ENCODE results near the gene RBMS1. TPM values are rescaled to one million over a fixed set of nuclear protein-coding genes. Genes with fewer than 3 reads are reported as not detected.

Gene RBMS1
- total RNA-seq, 2 donors from 2014 or later: 45.0 to 62.1 TPM

- Mint-ChIP-seq H3K4me3 (peak overlapping the region; percentile 73), H3K9me3 (no peaks in the 10 kb centered on the region), H3K27ac (no peak overlapping the region), H3K36me3 (ENCODE audit: low read depth) (peaks cover 6% of the 10 kb centered on the region), H3K27me3 (no peaks in the 10 kb centered on the region), H3K4me1 (peaks cover 65% of the 10 kb centered on the region)
- no peak for ATAC-seq (replicated peaks)
Observed at GRCh38 chr2:160409480-160409879, 84.1 kb downstream of the RBMS1 start.

GRCh38 chr2:160408959-160409291 lies 84.7 kb downstream of the RBMS1 start:
- H3K4me3 Mint-ChIP-seq: peak overlapping the region; percentile 73
- no peaks in the 10 kb centered on the region for H3K9me3 Mint-ChIP-seq
- H3K27me3 Mint-ChIP-seq: no peaks in the 10 kb centered on the region
- ATAC-seq (replicated peaks): no peak
- peak overlapping the region; percentile 84 for H3K27ac Mint-ChIP-seq
- peaks cover 70% of the 10 kb centered on the region for H3K4me1 Mint-ChIP-seq
- H3K36me3 Mint-ChIP-seq (ENCODE audit: low read depth): peaks cover 6% of the 10 kb centered on the region

GRCh38 chr2:160408173-160408958 lies 85.2 kb downstream of the RBMS1 start:
- H3K4me1 Mint-ChIP-seq: peaks cover 75% of the 10 kb centered on the region
- no peak for ATAC-seq (replicated peaks)
- peaks cover 11% of the 10 kb centered on the region for H3K36me3 Mint-ChIP-seq (ENCODE audit: low read depth)
- H3K27ac Mint-ChIP-seq: peak overlapping the region; percentile 84
- no peaks in the 10 kb centered on the region for H3K27me3 Mint-ChIP-seq
- no peaks in the 10 kb centered on the region for H3K9me3 Mint-ChIP-seq
- H3K4me3 Mint-ChIP-seq: peak overlapping the region; percentile 73

- H3K4me1 Mint-ChIP-seq: peaks cover 77% of the 10 kb centered on the region
- H3K27ac Mint-ChIP-seq: peak overlapping the region; percentile 84
- H3K9me3 Mint-ChIP-seq: no peaks in the 10 kb centered on the region
- H3K27me3 Mint-ChIP-seq: no peaks in the 10 kb centered on the region
- peak overlapping the region; percentile 97 for H3K4me3 Mint-ChIP-seq
- H3K36me3 Mint-ChIP-seq (ENCODE audit: low read depth): peaks cover 13% of the 10 kb centered on the region
- ATAC-seq (replicated peaks): peak; percentile 26
Observed at GRCh38 chr2:160407393-160408172, 86.0 kb downstream of the RBMS1 start.

- peak; percentile 73 for ATAC-seq (replicated peaks)
- Mint-ChIP-seq H3K27me3 (no peaks in the 10 kb centered on the region), H3K36me3 (ENCODE audit: low read depth) (peaks cover 13% of the 10 kb centered on the region), H3K4me3 (peak overlapping the region; percentile 97), H3K4me1 (peaks cover 76% of the 10 kb centered on the region), H3K9me3 (no peaks in the 10 kb centered on the region), H3K27ac (peak overlapping the region; percentile 93)
Observed at GRCh38 chr2:160406591-160407392, 86.8 kb downstream of the RBMS1 start.

DNA sequence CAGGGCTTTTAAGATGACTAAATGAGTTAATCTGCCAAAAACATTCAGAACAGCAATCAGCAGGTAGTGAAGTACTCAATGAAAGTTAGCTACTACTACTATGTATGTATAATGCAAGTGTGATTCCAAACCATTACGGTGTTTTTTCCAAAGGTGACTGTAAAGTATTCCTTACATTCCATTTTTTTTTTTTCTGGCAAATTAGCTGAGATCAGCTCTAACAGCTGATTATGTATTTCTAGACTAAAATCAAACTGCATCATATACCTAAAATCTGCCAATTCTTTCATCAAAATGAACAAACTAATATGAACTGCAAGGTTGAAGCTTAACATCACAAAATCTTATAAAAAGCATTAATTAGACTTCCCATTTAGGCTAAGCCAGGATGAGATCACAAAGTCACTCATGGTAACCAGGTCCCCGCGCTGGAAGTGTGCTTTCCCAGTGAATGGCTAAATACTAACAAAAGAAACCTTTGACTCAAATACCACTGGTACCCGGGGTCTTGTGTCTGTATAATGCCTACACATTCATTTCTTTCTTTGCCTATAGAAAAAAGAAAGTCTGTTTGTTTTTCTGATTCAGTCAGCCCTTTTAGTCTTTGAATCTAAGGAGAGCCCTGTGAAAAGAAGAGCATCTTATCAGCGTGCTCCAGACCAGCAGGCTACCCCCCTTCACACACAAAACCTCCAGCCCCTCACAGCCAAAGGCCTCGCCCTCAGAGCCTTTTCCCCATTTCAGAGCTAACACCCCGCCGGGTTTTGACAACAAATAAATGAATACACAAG lies 88.3 kb downstream of the RBMS1 start:
- no peaks in the 10 kb centered on the region for H3K27me3 Mint-ChIP-seq
- peaks cover 64% of the 10 kb centered on the region for H3K4me1 Mint-ChIP-seq
- peak overlapping the region; percentile 93 for H3K27ac Mint-ChIP-seq
- H3K4me3 Mint-ChIP-seq: peak overlapping the region; percentile 97
- peak; percentile 23 for ATAC-seq (replicated peaks)
- H3K36me3 Mint-ChIP-seq (ENCODE audit: low read depth): peaks cover 13% of the 10 kb centered on the region
- no peaks in the 10 kb centered on the region for H3K9me3 Mint-ChIP-seq

GRCh38 chr2:160402997-160403979 lies 90.3 kb downstream of the RBMS1 start:
- peaks cover 13% of the 10 kb centered on the region for H3K36me3 Mint-ChIP-seq (ENCODE audit: low read depth)
- no peak for ATAC-seq (replicated peaks)
- H3K4me1 Mint-ChIP-seq: peaks cover 49% of the 10 kb centered on the region
- H3K4me3 Mint-ChIP-seq: peak overlapping the region; percentile 97
- no peaks in the 10 kb centered on the region for H3K27me3 Mint-ChIP-seq
- no peaks in the 10 kb centered on the region for H3K9me3 Mint-ChIP-seq
- peak overlapping the region; percentile 91 for H3K27ac Mint-ChIP-seq

DNA sequence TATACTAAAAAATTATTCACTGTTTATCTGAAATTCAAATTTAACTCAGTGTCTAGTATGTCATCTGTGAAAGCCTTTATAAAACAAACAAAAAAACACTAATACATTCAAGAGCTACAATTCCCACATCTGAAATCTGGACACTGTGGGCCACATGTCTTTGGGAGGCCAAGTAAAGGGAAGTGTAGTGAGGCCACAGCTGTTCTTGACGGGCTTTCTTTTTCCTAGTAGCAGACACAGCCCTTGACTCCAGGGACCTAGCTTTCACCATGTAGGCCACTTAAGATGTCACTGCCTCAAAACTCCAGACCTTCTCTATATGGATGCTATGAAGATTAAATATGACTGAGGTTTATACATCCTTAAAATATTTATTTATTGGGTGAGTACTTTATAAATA lies 91.1 kb downstream of the RBMS1 start:
- H3K27me3 Mint-ChIP-seq: no peaks in the 10 kb centered on the region
- peak overlapping the region; percentile 91 for H3K27ac Mint-ChIP-seq
- H3K4me1 Mint-ChIP-seq: peaks cover 46% of the 10 kb centered on the region
- H3K9me3 Mint-ChIP-seq: no peaks in the 10 kb centered on the region
- no peak for ATAC-seq (replicated peaks)
- peak overlapping the region; percentile 97 for H3K4me3 Mint-ChIP-seq
- peaks cover 13% of the 10 kb centered on the region for H3K36me3 Mint-ChIP-seq (ENCODE audit: low read depth)

DNA sequence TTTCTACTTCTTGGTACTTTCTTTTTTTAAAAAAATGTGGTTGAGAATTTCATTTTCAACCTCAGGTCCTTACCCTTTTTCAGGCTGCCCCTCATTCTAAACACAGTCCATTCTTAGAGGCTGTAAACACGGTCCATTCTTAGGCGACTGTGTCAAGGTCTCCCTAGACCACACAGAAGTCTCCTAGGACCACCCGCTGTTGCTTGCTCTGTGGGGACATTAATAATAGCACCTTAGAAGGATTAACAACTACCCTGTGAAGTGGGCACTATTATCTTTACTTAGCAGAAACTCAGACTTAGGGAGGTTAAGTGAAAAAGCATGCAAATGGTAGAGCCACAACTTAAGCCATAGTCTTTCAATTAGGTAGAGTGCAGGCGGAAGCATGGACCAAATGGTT lies 91.7 kb downstream of the RBMS1 start:
- ATAC-seq (replicated peaks): no peak
- Mint-ChIP-seq H3K4me3 (peak overlapping the region; percentile 97), H3K9me3 (no peaks in the 10 kb centered on the region), H3K4me1 (peaks cover 46% of the 10 kb centered on the region), H3K27ac (no peak overlapping the region), H3K36me3 (ENCODE audit: low read depth) (peaks cover 11% of the 10 kb centered on the region), H3K27me3 (no peaks in the 10 kb centered on the region)

GRCh38 chr2:160399880-160400279 lies 93.7 kb downstream of the RBMS1 start:
- no peak overlapping the region for H3K27ac Mint-ChIP-seq
- ATAC-seq (replicated peaks): no peak
- no peaks in the 10 kb centered on the region for H3K27me3 Mint-ChIP-seq
- no peaks in the 10 kb centered on the region for H3K9me3 Mint-ChIP-seq
- peaks cover 11% of the 10 kb centered on the region for H3K36me3 Mint-ChIP-seq (ENCODE audit: low read depth)
- H3K4me1 Mint-ChIP-seq: peaks cover 26% of the 10 kb centered on the region
- H3K4me3 Mint-ChIP-seq: no peak overlapping the region

GRCh38 chr2:160397530-160397865 lies 96.1 kb downstream of the RBMS1 start:
- Mint-ChIP-seq H3K36me3 (ENCODE audit: low read depth) (peaks cover 9% of the 10 kb centered on the region), H3K4me3 (no peak overlapping the region), H3K27ac (no peak overlapping the region), H3K4me1 (peaks cover 13% of the 10 kb centered on the region), H3K9me3 (no peaks in the 10 kb centered on the region), H3K27me3 (no peaks in the 10 kb centered on the region)
- ATAC-seq (replicated peaks): no peak

DNA sequence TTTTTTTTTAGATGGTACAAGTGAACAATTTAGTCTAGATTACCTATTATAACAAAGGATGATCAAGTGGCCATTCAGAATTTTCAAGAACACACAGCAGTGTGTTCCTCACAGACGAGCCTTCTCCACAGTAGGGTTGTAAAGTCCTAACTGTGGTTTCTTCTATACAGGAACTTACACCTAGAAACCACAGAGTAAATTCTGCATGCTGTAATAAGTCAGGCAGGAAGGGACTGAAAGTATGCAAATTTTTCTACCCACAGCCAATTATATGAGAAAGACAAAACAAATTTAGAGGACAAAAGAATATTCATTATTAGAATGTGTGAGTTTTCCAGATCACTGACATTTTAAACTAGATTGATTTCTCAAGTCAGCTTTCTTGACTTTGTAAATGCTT lies 99.5 kb downstream of the RBMS1 start:
- peak overlapping the region; percentile 25 for H3K27ac Mint-ChIP-seq
- H3K27me3 Mint-ChIP-seq: no peaks in the 10 kb centered on the region
- peaks cover 13% of the 10 kb centered on the region for H3K36me3 Mint-ChIP-seq (ENCODE audit: low read depth)
- peak overlapping the region; percentile 49 for H3K4me3 Mint-ChIP-seq
- peak; percentile 99 for ATAC-seq (replicated peaks)
- H3K9me3 Mint-ChIP-seq: no peaks in the 10 kb centered on the region
- peaks cover 27% of the 10 kb centered on the region for H3K4me1 Mint-ChIP-seq

GRCh38 chr2:160392201-160392600 lies 101.4 kb downstream of the RBMS1 start:
- peaks cover 47% of the 10 kb centered on the region for H3K4me1 Mint-ChIP-seq
- no peak for ATAC-seq (replicated peaks)
- peaks cover 13% of the 10 kb centered on the region for H3K36me3 Mint-ChIP-seq (ENCODE audit: low read depth)
- H3K4me3 Mint-ChIP-seq: no peak overlapping the region
- H3K9me3 Mint-ChIP-seq: no peaks in the 10 kb centered on the region
- H3K27me3 Mint-ChIP-seq: no peaks in the 10 kb centered on the region
- H3K27ac Mint-ChIP-seq: no peak overlapping the region
